Neuronal stem cell (in vitro differentiated cells): ENCODE measurements around the gene SNX33.
"Not testable (repeated sequence)": the region's sequence is repeated elsewhere in the genome, so short reads cannot be mapped to it uniquely, and the experiment has no call there.

Experiments
- DNase-seq: peaks from one replicate; pipeline ENCODE4 v3.0.0-alpha.2; 2013; ENCODE audit warnings: low spot score
- H2AFZ ChIP-seq: one replicate; pipeline ENCODE4 v1.6.1; 2013; ENCODE audit warnings: mild to moderate bottlenecking, low read length, inconsistent platforms
- H2AK5ac ChIP-seq: 2 replicates; pipeline ENCODE4 v1.6.1; 2013; ENCODE audit warnings: low read depth, mild to moderate bottlenecking, inconsistent platforms, low read length, moderate library complexity, mixed read lengths
- H2BK120ac ChIP-seq: 2 replicates; pipeline ENCODE4 v1.6.1; 2013; ENCODE audit warnings: low read depth, mild to moderate bottlenecking, inconsistent platforms, low read length, moderate library complexity, mixed read lengths
- H2BK12ac ChIP-seq: one replicate; pipeline ENCODE4 v1.6.1; 2013; ENCODE audit warnings: low read length, inconsistent platforms
- H2BK15ac ChIP-seq: 2 replicates; pipeline ENCODE4 v1.6.1; 2013; ENCODE audit warnings: mild to moderate bottlenecking, low read length, inconsistent platforms, mixed read lengths
- H2BK5ac ChIP-seq: one replicate; pipeline ENCODE4 v1.6.1; 2013; ENCODE audit warnings: inconsistent platforms, mild to moderate bottlenecking, low read length, moderate library complexity
- H3K14ac ChIP-seq: one replicate; pipeline ENCODE4 v1.6.1; 2013; ENCODE audit warnings: low read length, inconsistent platforms
- H3K18ac ChIP-seq: 2 replicates; pipeline ENCODE4 v1.6.1; 2013; ENCODE audit warnings: low read length, inconsistent platforms
- H3K23ac ChIP-seq: 2 replicates; pipeline ENCODE4 v1.6.1; 2013; ENCODE audit warnings: low read depth, mild to moderate bottlenecking, mixed read lengths, low read length, inconsistent platforms; ENCODE audit not compliant: poor library complexity
- H3K27ac ChIP-seq: replicated peaks from 3 replicates; pipeline ENCODE4 v1.5.1; 2013; ENCODE audit warnings: low read length, inconsistent platforms
- H3K27me3 ChIP-seq, 3 experiments: 2 replicates each; pipeline ENCODE4 v1.6.1; 2013; ENCODE audit warnings: low read length in 3 of 3, mild to moderate bottlenecking in 2 of 3, inconsistent platforms in 1 of 3, low read depth in 1 of 3, mixed read lengths in 1 of 3, moderate library complexity in 1 of 3; ENCODE audit not compliant: control insufficient read depth in 3 of 3, insufficient read depth in 3 of 3
- H3K36me3 ChIP-seq, 2 donors: replicated peaks in 1 of 2; 2 replicates each; pipeline ENCODE4 v1.6.1; 2013; ENCODE audit warnings: low read length in 2 of 2; ENCODE audit not compliant: control insufficient read depth in 2 of 2, insufficient read depth in 2 of 2
- H3K4ac ChIP-seq: 2 replicates; pipeline ENCODE4 v1.6.1; 2013; ENCODE audit warnings: inconsistent platforms, mild to moderate bottlenecking, low read length, moderate library complexity
- H3K4me1 ChIP-seq, 2 donors: 1 replicate in 1 of 2; 2 replicates in 1 of 2; pipeline ENCODE4 v1.6.1; 2013; ENCODE audit warnings: low read length in 2 of 2, low read depth in 1 of 2; ENCODE audit not compliant: control insufficient read depth in 2 of 2, insufficient read depth in 1 of 2
- H3K4me2 ChIP-seq: one replicate; pipeline ENCODE4 v1.6.1; 2013; ENCODE audit warnings: mild to moderate bottlenecking, low read length, inconsistent platforms; ENCODE audit not compliant: insufficient read depth, poor library complexity, severe bottlenecking
- H3K4me3 ChIP-seq, 2 donors: 2 replicates each; pipeline ENCODE4 v1.5.1; 2013; ENCODE audit warnings: low read length in 2 of 2, mild to moderate bottlenecking in 2 of 2, inconsistent platforms in 1 of 2, moderate library complexity in 1 of 2
- H3K79me1 ChIP-seq: one replicate; pipeline ENCODE4 v1.6.1; 2013; ENCODE audit warnings: low read depth, mild to moderate bottlenecking, inconsistent platforms, low read length, moderate library complexity
- H3K9ac ChIP-seq: one replicate; pipeline ENCODE4 v1.6.1; 2013; ENCODE audit warnings: mild to moderate bottlenecking, low read depth, low read length, inconsistent platforms; ENCODE audit not compliant: poor library complexity
- H3K9me3 ChIP-seq, 2 donors: replicated peaks in 1 of 2; 2 replicates each; pipeline versions ENCODE3 to v1.6.1; 2013; ENCODE audit warnings: low read length in 2 of 2, mild to moderate bottlenecking in 2 of 2, inconsistent platforms in 1 of 2, low read depth in 1 of 2, mixed read lengths in 1 of 2, moderate library complexity in 1 of 2; ENCODE audit not compliant: control insufficient read depth in 2 of 2, insufficient read depth in 1 of 2
- H4K8ac ChIP-seq: one replicate; pipeline ENCODE4 v1.6.1; 2013; ENCODE audit warnings: low read depth, mild to moderate bottlenecking, inconsistent platforms, low read length, moderate library complexity
- H4K91ac ChIP-seq: one replicate; pipeline ENCODE4 v1.6.1; 2013; ENCODE audit warnings: low read length, low read depth, mild to moderate bottlenecking, inconsistent platforms; ENCODE audit not compliant: poor library complexity
- WGBS, 2 donors: extraction: QIAGEN DNeasy Blood & Tissue Kit; methylation state at CpG; one replicate each; pipeline ENCODE4 v1.1.7; 2013; ENCODE audit warnings: missing lambda C conversion rate in 2 of 2, mixed read lengths in 1 of 2; ENCODE audit not compliant: insufficient read length in 2 of 2, insufficient replicate concordance in 1 of 2; ENCODE audit errors: extremely low coverage in 2 of 2; 5-methylcytosine and 5-hydroxymethylcytosine counted together

SNX33 gene

DNA sequence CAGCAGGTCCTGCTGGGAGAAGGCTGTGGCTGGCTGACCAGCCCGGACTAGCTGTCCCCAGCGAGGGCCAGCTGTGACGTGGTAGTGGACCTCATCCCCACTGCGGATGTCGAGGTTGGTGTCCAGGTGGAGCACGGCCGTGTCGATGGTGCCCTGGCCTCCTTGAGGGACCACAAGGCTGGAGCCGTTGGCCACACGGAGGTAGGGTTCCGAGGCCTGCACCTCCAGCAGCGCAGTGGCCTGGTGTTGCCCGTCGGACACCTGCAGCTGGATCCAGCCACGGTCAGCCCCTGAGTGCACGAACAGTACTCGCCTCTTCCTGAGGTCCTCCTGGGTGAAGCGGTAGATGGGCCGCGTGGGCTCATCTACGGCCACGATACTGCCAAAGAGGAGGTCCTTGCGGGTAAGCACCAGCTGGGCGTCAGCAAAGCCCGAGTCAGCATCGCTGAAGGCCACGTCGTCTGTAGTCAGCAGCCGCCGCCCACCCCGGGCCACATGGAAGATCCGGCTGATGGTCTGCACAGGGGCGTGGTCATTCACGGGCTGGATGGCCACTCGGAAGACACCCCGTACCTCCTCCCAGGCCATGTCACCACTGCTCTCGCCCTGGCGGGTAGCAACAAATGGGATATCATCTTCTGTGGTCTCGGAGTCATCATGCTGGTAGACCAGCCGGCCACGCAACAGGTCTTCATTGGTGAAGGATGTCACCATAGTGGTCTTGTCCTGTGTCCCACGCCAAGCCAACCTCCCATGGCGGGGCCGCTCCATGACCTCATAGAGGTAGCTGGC is 40.0 kb downstream of the SNX33 start:
- no CpG with 5 or more reads among the region's 44 CpGs for WGBS, 2 donors
- peak overlapping the region; percentile 85 for H2BK15ac ChIP-seq
- no peak overlapping the region for H3K18ac ChIP-seq
- H3K27ac ChIP-seq = no peak overlapping the region
- H3K27me3 ChIP-seq = no peaks in the 10 kb centered on the region
- H4K91ac ChIP-seq = no peak overlapping the region
- H3K9ac ChIP-seq = no peak overlapping the region
- H2AFZ ChIP-seq = no peak overlapping the region
- H3K4me1 ChIP-seq = peaks cover 0 to 4% of the 10 kb centered on the region in 2 donors
- H3K4ac ChIP-seq = no peak overlapping the region
- H3K23ac ChIP-seq = peak overlapping the region; percentile 55
- no peak overlapping the region for H3K4me3 ChIP-seq
- no peaks in the 10 kb centered on the region for H3K79me1 ChIP-seq
- H3K36me3 ChIP-seq = no peaks in the 10 kb centered on the region
- peak overlapping the region; percentile 47 for H3K14ac ChIP-seq
- no peak overlapping the region for H4K8ac ChIP-seq
- H3K4me2 ChIP-seq = no peak overlapping the region
- no peak for DNase-seq
- peak overlapping the region; percentile 73 for H2BK12ac ChIP-seq
- no peaks in the 10 kb centered on the region for H3K9me3 ChIP-seq
- H2AK5ac ChIP-seq = peak overlapping the region; percentile 96
- H2BK120ac ChIP-seq = no peak overlapping the region
- no peak overlapping the region for H2BK5ac ChIP-seq

DNA sequence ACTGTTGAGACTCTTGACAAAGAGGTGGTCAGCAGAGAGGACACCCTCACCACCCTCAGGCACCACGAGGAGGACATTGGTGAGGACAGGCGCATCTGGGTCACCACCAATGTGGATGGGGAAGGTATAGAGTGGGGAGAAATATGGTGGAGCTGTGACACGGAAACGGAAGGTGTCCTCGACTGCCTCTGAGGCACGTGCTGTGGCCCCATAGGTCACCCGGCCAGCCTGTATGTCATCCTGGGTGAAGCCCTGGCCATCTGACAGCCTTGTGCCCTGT is 40.5 kb downstream of the SNX33 start:
- no peak overlapping the region for H2BK15ac ChIP-seq
- DNase-seq = no peak
- no peak overlapping the region for H3K23ac ChIP-seq
- no peaks in the 10 kb centered on the region for H3K79me1 ChIP-seq
- no CpG with 5 or more reads among the region's 7 CpGs for WGBS, 2 donors
- H4K8ac ChIP-seq = no peak overlapping the region
- no peak overlapping the region for H3K4ac ChIP-seq
- H2BK5ac ChIP-seq = no peak overlapping the region
- H3K27ac ChIP-seq = no peak overlapping the region
- H3K4me1 ChIP-seq = peaks cover 0 to 4% of the 10 kb centered on the region in 2 donors
- peak overlapping the region in 1 of 2 donors; percentile 49 for H3K4me3 ChIP-seq
- H3K4me2 ChIP-seq = no peak overlapping the region
- no peak overlapping the region for H2BK120ac ChIP-seq
- no peak overlapping the region for H3K14ac ChIP-seq
- no peaks in the 10 kb centered on the region for H3K36me3 ChIP-seq
- no peaks in the 10 kb centered on the region for H3K9me3 ChIP-seq
- H3K9ac ChIP-seq = peak overlapping the region; percentile 12
- H4K91ac ChIP-seq = no peak overlapping the region
- no peak overlapping the region for H2AFZ ChIP-seq
- no peak overlapping the region for H2BK12ac ChIP-seq
- H3K27me3 ChIP-seq = no peaks in the 10 kb centered on the region
- no peak overlapping the region for H3K18ac ChIP-seq
- no peak overlapping the region for H2AK5ac ChIP-seq

DNA sequence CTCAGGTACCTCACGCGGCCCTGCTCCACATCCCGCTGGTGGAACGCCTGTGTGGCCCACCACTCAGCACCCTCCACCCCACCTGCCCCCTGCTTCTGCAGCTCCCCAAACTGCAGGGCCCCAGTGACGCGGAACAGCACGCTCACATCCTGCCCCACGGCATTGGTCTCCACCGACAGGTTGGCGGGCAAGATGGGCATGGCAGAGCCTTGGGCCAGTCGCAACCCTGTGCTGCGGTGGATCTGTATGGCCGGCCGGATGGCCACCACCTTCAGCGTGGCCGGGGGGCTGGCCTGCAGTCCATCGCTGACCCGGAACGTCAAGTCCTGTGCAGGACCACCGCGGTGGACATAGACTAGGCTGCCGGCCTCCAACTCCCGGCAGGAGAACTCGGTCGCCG is 41.1 kb downstream of the SNX33 start:
- H3K18ac ChIP-seq = peak overlapping the region; percentile 28
- no peak overlapping the region for H2AK5ac ChIP-seq
- H2BK15ac ChIP-seq = no peak overlapping the region
- H3K36me3 ChIP-seq = no peaks in the 10 kb centered on the region
- H3K14ac ChIP-seq = no peak overlapping the region
- peak overlapping the region; percentile 44 for H3K9ac ChIP-seq
- H2BK5ac ChIP-seq = no peak overlapping the region
- H4K91ac ChIP-seq = no peak overlapping the region
- no peak overlapping the region for H2BK12ac ChIP-seq
- no peaks in the 10 kb centered on the region for H3K9me3 ChIP-seq
- no peak for DNase-seq
- peaks cover 2% of the 10 kb centered on the region for H3K79me1 ChIP-seq
- no CpG with 5 or more reads among the region's 26 CpGs for WGBS, 2 donors
- no peak overlapping the region for H4K8ac ChIP-seq
- H3K4me1 ChIP-seq = peaks cover 4% of the 10 kb centered on the region in 2 donors
- H3K4me3 ChIP-seq = no peak overlapping the region
- no peak overlapping the region for H3K27ac ChIP-seq
- no peaks in the 10 kb centered on the region for H3K27me3 ChIP-seq
- no peak overlapping the region for H2AFZ ChIP-seq
- no peak overlapping the region for H3K4me2 ChIP-seq
- no peak overlapping the region for H2BK120ac ChIP-seq
- H3K4ac ChIP-seq = no peak overlapping the region
- H3K23ac ChIP-seq = peak overlapping the region; percentile 43

DNA sequence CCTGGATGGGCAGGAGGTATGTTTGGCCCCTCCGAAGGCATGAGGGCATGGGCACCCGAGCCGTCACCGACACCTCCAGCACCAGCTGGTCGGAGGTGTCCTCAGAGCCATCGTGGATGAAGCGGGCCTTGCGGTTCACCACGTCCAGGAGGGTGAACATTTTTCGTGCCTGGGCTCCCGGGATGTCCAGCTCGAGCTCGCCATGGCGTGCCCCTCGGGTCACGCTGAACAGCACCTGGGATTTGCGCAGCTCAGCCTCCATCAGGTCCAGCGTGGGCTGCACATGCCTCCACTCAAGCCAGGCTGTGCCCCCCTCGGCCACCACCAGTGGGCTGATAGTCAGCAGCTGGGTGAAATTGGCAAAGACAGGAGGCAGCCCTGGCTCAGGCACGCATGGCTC is 41.7 kb downstream of the SNX33 start:
- not testable (repeated sequence) for H4K8ac ChIP-seq, H2BK120ac ChIP-seq, H3K27ac ChIP-seq, H3K4me2 ChIP-seq, H2BK12ac ChIP-seq, H2AK5ac ChIP-seq, H3K4ac ChIP-seq, H3K23ac ChIP-seq, H3K36me3 ChIP-seq, H2BK5ac ChIP-seq, H3K18ac ChIP-seq, H3K9ac ChIP-seq, H2BK15ac ChIP-seq, H2AFZ ChIP-seq, DNase-seq, H3K27me3 ChIP-seq, H3K9me3 ChIP-seq, H4K91ac ChIP-seq, H3K79me1 ChIP-seq, H3K14ac ChIP-seq, H3K4me3 ChIP-seq
- whole genome bisulfite sequencing, 2 donors = no CpG with 5 or more reads among the region's 20 CpGs
- peaks cover 10% of the 10 kb centered on the region in 2 donors for H3K4me1 ChIP-seq
